HG03280 (cell line): ENCODE results near the gene CDH2.
"Not testable (repeated sequence)": the region's sequence is repeated elsewhere in the genome, so short reads cannot be mapped to it uniquely, and the experiment has no call there.

Experiments used
- ATAC-seq: cut with Tn5 transposase; IDR thresholded peaks from one replicate; pipeline ENCODE4 v1.9.1; 2021; ENCODE audit warnings: mild to moderate bottlenecking, moderate library complexity; ENCODE audit not compliant: unreplicated experiment

The CDH2 gene

DNA sequence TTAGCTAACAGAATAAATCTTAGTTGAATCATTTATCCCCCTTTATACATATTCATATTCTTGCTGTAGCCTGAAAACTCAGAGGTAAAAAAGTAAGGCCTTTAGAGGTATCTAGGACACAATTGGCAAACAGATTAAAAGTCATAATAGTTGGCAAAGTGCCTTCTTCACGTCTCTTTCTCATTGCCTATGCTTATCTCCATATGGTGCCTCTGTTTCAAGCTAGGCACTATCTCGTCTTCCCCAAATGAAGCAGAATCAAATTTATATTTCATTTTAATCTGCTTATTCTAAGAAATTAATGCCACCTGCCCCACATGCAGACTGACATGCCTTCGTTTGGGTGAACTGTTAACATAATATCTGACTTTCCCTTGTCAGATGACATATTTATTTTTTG, 245.4 kb downstream of the CDH2 start:
- ATAC-seq: no peak

DNA sequence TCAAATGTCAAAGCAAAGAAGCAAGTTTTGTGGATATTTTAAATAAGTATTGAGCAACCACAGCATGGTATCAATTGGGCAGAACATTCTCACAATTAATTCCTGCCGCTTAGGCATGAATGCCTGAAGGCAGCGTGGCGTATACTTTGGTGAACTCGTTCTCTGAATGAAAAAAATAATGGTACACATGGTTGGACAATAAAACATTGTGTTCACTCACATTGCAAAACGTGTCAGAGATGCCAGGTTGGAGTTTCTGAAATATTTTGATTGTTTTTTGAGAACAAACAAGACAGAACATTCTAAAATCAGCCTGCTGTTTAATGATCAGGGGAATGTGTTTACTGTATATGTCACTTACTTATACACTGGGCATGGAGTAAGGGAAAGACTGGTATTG, 254.2 kb downstream of the CDH2 start:
- ATAC-seq: no peak

DNA sequence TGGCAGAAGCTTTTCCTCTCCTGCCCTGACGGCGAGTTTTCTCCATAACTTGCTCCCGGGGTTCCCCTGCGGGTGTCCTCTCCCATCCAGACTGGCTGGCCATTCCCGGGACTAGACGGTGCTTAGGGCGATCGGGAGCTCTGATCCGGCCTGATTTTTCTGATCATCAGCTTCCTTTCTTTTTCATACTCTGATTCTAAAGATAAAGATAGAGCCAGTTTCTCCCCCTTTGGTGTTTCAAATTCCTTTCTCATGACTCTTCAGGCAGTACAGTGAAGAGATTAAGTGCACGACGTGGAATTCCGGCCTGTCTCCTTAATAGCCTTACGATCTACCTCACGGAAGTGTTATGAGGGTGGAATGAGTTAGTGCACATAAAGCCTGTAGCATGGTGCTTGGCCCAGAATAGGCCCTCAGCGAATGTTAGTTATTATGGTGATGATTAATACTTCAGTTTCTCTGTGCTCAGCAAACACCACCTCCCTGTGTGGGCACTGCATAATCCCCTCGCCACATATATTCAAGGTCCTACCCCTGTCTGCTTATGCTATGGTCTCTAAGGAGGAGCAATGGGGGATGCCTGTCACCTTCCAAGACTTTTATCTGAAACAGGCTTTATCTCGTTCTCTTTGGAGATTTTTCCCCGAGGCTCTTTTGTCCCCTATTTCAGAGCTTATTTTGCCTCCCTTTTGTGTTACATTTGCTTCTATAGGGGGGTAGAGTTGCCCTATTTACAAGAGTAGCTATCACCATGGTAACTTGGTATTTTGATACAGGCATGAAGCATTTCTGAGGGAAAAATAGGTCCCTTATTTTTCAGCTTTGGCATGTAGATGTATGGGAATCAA, 254.8 kb downstream of the CDH2 start:
- no peak for ATAC-seq

DNA sequence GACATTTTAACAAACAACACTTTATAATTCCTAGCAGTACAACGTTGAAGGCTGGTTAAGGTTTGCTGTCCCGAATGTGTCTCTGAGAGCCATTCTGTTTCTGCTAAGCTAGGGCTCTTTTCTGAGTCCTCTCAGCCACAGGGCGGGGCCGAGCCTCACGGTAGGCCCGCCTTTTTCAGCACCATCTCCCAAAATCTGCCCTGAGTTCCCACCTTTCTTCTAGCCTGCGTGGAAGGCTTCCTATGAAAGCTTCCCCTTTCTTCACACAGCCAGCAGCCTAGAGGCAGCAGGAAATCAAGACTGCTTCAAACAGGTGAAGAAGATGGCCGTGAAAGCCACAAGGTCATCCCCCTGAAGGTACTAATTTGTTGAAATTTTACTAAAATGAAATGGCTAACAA, 255.5 kb downstream of the CDH2 start:
- no peak for ATAC-seq

DNA sequence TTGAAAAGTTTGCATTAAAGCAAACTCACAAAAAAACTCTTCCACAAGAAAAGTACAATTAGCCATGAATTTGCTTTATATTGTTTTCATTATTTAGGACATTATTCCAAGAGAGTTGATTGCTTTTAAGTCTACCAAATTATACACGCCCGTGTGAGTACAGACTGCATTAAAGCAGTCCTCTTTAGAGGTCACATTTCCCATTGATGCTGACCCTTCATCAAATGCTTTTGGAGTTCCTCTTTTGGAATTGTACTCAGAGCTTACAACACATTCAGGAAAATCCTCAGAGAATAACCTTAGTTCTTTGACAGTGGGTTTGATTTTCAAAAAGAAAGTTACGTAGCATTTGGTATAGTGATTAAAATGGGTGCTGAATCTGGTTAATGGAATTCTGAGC, 256.1 kb downstream of the CDH2 start:
- ATAC-seq: no peak

DNA sequence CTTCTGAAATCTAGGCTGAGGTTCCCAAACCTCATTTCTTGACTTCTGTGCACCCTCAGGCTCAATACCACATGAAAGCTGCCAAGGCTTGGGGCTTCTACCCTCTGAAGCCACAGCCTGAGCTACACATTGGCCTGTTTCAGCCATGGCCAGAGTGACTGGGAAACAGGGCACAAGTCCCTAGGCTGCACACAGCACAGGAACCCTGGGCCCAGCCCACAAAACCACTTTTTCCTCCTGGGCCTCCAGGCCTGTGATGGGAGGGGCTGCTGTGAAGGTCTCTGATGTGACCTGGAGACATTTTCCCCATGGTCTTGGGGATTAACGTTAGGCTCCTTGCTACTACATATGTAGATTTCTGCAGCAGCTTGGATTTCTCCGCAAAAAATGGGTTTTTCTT, 270.7 kb downstream of the CDH2 start:
- ATAC-seq: not testable (repeated sequence)

DNA sequence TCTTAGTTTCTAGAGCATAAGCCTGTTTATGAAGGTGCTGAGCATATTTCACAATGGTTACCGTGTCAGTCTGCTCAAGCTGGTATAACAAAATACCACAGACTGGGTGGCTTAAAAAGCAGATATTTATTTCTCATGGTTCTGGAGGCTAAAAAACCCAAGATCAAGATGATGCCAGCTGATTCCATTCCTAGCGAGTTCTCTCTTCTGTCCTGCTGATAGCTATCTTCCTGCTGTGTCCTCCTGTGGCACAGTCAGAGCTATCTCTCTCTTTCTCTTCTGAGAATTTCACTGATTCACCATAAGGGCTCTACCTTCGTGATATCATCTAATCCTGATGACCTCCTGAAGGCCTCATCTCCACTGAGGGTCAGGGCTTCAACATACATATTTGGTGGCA, 273.0 kb downstream of the CDH2 start:
- ATAC-seq: no peak

DNA sequence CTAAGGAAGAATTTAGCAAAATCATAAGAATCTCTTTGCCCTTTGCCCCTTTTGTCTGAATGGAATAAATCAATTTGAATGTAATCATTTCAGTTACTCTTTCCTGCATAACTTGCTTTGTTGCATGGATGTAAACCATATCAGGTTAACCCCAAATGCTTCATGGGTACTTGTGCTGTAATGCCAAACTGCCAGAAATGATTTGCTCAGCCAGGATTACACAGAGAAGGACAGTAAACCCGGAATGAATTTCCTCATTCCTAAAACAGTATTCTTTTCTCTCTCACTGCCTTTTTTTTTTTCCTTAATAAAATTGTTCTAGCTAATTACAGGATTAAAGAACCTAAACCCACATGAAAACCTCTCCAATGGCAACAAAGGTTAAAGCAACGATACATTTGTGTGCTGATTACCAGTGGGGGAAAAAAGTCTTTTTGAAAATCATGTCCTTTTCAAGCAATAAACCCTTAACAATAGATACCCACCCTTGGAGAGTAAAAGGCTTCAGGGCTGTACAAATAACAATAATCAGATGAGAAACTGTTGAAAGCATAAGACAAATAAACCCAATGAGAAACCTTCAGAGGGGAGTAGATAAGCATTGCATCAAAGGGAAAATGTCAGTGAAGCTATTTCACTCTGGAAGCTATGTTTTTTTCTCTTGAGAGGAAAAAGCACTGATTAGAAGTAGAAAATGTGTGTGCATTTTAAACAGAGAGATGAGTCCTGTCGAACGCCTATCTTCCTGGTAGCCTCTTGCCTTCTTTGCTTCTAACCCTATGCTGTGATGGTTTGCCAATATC, 275.3 kb downstream of the CDH2 start:
- ATAC-seq: no peak
